OCI-LY1 (cell line): ENCODE measurements around the gene MRPS6.
A peak's percentile ranks its signal among the peaks of the same experiment; 100 is the strongest.

Experiments
- H2AFZ ChIP-seq: fragments of 200-600 bp; sonication (generic), shearing (Covaris generic); 2 replicates; pipeline ENCODE4 v1.6.0; 2014; ENCODE audit warnings: antibody characterized with exemption, mild to moderate bottlenecking, low read length
- H3F3A ChIP-seq: fragments of 200-600 bp; sonication (generic), shearing (Covaris generic); 2 replicates; pipeline ENCODE4 v1.6.0; 2014; ENCODE audit warnings: mild to moderate bottlenecking, antibody characterized with exemption, low read length, moderate library complexity; ENCODE audit not compliant: insufficient read depth
- H3K27ac ChIP-seq: fragments of 200-600 bp; sonication (generic); 2 replicates; pipeline ENCODE4 v1.5.1; 2014; ENCODE audit warnings: low read length, mixed run types, mild to moderate bottlenecking, low read depth; ENCODE audit not compliant: poor library complexity, severe bottlenecking
- H3K27me3 ChIP-seq: fragments of 200-600 bp; sonication (generic); 2 replicates; pipeline ENCODE4 v1.6.0; 2014; ENCODE audit warnings: antibody characterized with exemption, mild to moderate bottlenecking, low read length, moderate library complexity; ENCODE audit not compliant: insufficient read depth
- H3K36me3 ChIP-seq: fragments of 200-600 bp; sonication (generic); 2 replicates; pipeline ENCODE4 v1.6.1; 2014; ENCODE audit warnings: mild to moderate bottlenecking, antibody characterized with exemption, low read length, moderate library complexity, mixed read lengths; ENCODE audit not compliant: insufficient read depth
- H3K4me1 ChIP-seq: fragments of 200-600 bp; sonication (generic); 2 replicates; pipeline ENCODE4 v1.5.1; 2014; ENCODE audit warnings: mild to moderate bottlenecking, low read length, moderate library complexity; ENCODE audit not compliant: insufficient read depth, severe bottlenecking
- H3K4me2 ChIP-seq: fragments of 200-600 bp; sonication (generic), shearing (Covaris generic); 2 replicates; pipeline ENCODE4 v1.6.1; 2014; ENCODE audit warnings: low read length
- H3K4me3 ChIP-seq: fragments of 200-600 bp; sonication (generic); 2 replicates; pipeline ENCODE4 v1.5.1; 2014; ENCODE audit warnings: low read length, low read depth, mild to moderate bottlenecking, mixed read lengths; ENCODE audit not compliant: poor library complexity, severe bottlenecking
- H3K79me2 ChIP-seq: fragments of 200-600 bp; shearing (Covaris generic); 2 replicates; pipeline ENCODE4 v1.6.1; 2016; ENCODE audit warnings: mixed run types, low read length, mixed read lengths; ENCODE audit not compliant: insufficient read depth
- H3K9ac ChIP-seq: fragments of 200-600 bp; sonication (generic), shearing (Covaris generic); 2 replicates; pipeline ENCODE4 v1.6.1; 2014; ENCODE audit warnings: mild to moderate bottlenecking, low read length, mixed read lengths
- H3K9me2 ChIP-seq: fragments of 200-600 bp; sonication (generic), shearing (Covaris generic); 2 replicates; pipeline ENCODE4 v1.6.1; 2014; ENCODE audit warnings: low read depth, mild to moderate bottlenecking, low read length, mixed read lengths
- H3K9me3 ChIP-seq: fragments of 200-600 bp; shearing (Covaris generic); 2 replicates; pipeline ENCODE4 v1.6.1; 2014; ENCODE audit warnings: low read length, mixed read lengths
- H4K20me1 ChIP-seq: fragments of 200-600 bp; sonication (generic), shearing (Covaris generic); 2 replicates; pipeline ENCODE4 v1.6.0; 2016; ENCODE audit warnings: mild to moderate bottlenecking, low read length; ENCODE audit not compliant: insufficient read depth
- EZH2 ChIP-seq: fragments of 200-600 bp; sonication (generic), shearing (Covaris generic); IDR thresholded peaks from 2 replicates; pipeline ENCODE4 v1.8.0; 2017; ENCODE audit warnings: borderline replicate concordance, mixed run types, mild to moderate bottlenecking, antibody characterized with exemption, low read length, moderate library complexity, mixed read lengths
- TF ChIP-seq, protein P1 (sequence below): fragments of 200-600 bp; sonication (generic), shearing (Covaris generic); IDR thresholded peaks from 2 replicates; pipeline ENCODE4 v1.5.1; 2017; ENCODE audit warnings: mild to moderate bottlenecking, antibody characterized with exemption, low read length, moderate library complexity, mixed read lengths

The MRPS6 gene

DNA sequence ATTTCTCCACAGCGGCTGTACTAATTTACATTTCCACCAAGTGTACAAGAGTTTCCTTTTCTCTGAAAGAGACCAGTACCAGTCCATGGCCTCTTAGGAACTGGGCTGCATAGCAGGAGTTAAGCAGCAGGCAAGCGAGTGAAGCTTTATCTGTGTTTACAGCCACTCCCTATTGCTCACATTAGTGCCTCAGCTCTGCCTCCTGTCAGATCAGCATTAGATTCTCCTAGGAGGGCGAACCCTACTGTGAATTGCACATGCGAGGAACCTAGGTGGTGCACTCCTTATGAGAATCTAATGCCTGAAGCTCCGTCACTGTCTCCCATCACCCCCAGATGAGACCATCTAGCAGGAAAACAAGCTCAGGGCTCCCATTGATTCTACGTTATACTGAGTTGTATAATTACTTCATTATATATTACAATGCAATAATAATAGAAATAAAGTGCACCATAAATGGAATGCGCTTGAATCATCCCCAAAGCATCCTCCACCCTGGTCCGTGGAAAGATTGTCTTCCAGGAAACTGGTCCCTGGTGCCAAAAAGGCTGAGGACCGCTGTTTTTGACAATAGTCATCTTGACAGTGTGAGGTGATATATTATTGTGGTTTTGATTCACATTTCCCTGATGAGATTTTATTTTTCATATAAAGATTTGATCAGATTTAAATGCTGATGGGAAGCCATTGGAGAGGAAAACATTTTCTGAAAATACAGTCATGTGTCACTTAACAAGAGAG lies 45.5 kb upstream of the MRPS6 start:
- Histone ChIP-seq H3K27ac (no peak overlapping the region), H3K9ac (no peak overlapping the region), H3K9me3 (no peaks in the 10 kb centered on the region), H3F3A (no peaks in the 10 kb centered on the region), H3K4me2 (no peak overlapping the region), H3K4me1 (peaks cover 23% of the 10 kb centered on the region), H3K79me2 (no peaks in the 10 kb centered on the region), H3K9me2 (no peaks in the 10 kb centered on the region), H4K20me1 (no peaks in the 10 kb centered on the region), H3K27me3 (no peaks in the 10 kb centered on the region), H3K36me3 (no peaks in the 10 kb centered on the region), H2AFZ (no peak overlapping the region), H3K4me3 (no peak overlapping the region)
- TF ChIP-seq, protein P1, sequence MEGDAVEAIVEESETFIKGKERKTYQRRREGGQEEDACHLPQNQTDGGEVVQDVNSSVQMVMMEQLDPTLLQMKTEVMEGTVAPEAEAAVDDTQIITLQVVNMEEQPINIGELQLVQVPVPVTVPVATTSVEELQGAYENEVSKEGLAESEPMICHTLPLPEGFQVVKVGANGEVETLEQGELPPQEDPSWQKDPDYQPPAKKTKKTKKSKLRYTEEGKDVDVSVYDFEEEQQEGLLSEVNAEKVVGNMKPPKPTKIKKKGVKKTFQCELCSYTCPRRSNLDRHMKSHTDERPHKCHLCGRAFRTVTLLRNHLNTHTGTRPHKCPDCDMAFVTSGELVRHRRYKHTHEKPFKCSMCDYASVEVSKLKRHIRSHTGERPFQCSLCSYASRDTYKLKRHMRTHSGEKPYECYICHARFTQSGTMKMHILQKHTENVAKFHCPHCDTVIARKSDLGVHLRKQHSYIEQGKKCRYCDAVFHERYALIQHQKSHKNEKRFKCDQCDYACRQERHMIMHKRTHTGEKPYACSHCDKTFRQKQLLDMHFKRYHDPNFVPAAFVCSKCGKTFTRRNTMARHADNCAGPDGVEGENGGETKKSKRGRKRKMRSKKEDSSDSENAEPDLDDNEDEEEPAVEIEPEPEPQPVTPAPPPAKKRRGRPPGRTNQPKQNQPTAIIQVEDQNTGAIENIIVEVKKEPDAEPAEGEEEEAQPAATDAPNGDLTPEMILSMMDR: no peak
- TF ChIP-seq EZH2: no peak

DNA sequence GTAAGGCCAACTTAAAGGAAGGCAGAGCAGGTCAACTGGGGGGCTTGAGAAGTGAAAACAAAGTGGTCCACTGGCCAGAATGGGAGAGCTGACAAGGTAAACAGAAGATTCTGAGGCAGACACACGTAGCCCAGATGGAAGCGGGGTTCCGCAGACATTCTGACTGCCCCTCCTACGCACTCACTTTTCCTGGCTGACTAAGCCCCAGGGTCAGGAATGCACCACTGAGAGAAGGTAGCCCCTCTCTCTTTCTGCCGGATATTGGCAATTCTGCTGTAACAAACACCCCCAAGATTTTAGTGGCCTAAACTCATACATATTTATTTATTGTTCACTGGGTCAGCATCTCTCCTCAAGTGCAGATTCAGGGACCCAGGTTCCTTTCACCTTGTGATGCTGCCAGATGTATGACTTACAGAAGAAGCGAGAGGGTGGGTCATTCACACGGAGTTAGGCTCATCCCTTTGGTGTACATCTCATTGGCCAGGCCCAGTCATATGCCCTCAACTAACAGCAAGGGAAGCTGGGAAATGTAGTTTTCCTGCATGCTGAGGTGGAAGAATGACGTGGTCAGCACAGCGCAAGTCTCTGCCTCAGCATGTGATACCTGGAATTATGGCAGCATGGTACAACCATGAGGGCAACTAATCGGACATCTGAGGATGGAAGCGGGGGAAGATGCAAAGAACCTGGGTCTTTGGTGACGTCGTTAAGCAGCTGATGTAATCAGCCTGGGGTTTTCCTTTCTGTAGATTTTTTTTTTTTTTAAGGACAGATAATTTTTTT lies 43.4 kb upstream of the MRPS6 start:
- no peaks in the 10 kb centered on the region for H3F3A ChIP-seq
- H3K4me2 ChIP-seq: peak overlapping the region; percentile 65
- no peaks in the 10 kb centered on the region for H3K9me3 ChIP-seq
- TF ChIP-seq, protein P1: no peak
- TF ChIP-seq EZH2: no peak
- peak overlapping the region; percentile 44 for H3K4me3 ChIP-seq
- H4K20me1 ChIP-seq: no peaks in the 10 kb centered on the region
- H3K27me3 ChIP-seq: no peaks in the 10 kb centered on the region
- no peaks in the 10 kb centered on the region for H3K9me2 ChIP-seq
- peak overlapping the region; percentile 16; the same call in 1 of the 2 replicates for H3K9ac ChIP-seq
- H3K4me1 ChIP-seq: peaks cover 15% of the 10 kb centered on the region
- H3K79me2 ChIP-seq: no peaks in the 10 kb centered on the region
- no peak overlapping the region for H3K27ac ChIP-seq
- no peaks in the 10 kb centered on the region for H3K36me3 ChIP-seq
- H2AFZ ChIP-seq: peak overlapping the region; percentile 39

DNA sequence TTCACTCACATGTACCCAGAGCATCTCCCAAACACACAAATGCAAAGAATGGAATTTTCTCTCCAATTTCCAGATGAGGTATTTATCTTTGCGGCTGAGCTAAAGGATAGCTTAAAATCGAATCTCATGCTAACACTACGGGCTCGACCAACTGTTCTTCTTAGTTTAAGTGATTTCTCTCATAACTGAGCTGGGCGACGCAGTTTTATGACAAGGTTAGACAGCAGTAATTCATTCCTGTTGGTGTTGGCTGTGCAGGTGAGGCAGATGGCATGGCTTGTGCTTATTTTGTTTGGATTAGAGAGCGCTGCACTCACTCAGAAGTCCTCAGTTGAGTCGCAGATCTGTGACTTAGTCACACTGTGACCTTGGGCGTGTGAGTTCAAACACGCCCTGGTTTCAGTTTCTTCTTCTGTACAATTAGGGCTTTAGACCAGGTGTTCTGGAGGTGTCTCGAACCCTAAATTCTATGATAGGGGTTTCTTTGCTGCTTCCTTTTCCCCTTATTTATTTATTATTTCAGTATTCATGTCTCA lies 41.5 kb upstream of the MRPS6 start:
- H2AFZ ChIP-seq: no peak overlapping the region
- H3K4me3 ChIP-seq: no peak overlapping the region
- no peaks in the 10 kb centered on the region for H3K36me3 ChIP-seq
- H3K79me2 ChIP-seq: no peaks in the 10 kb centered on the region
- no peak overlapping the region for H3K4me2 ChIP-seq
- no peaks in the 10 kb centered on the region for H3K9me3 ChIP-seq
- H4K20me1 ChIP-seq: no peaks in the 10 kb centered on the region
- no peak overlapping the region for H3K27ac ChIP-seq
- H3K4me1 ChIP-seq: peaks cover 15% of the 10 kb centered on the region
- H3K9me2 ChIP-seq: no peaks in the 10 kb centered on the region
- H3K9ac ChIP-seq: no peak overlapping the region
- H3K27me3 ChIP-seq: no peaks in the 10 kb centered on the region
- TF ChIP-seq, protein P1: no peak
- TF ChIP-seq EZH2: no peak
- no peaks in the 10 kb centered on the region for H3F3A ChIP-seq
